ENCODE measurements around the gene ABCD4.

ABCD4 gene

GRCh38 chr14:74267588-74267987 lies 35.1 kb downstream of the ABCD4 start:
- TF ChIP-seq FOXP2 (optimal IDR thresholded peaks at IDR 0.05; ENCODE audit: borderline replicate concordance, extremely low read depth, extremely low read length, insufficient read depth) (no peak), TAF1 (IDR thresholded peaks at IDR 0.05; ENCODE audit: borderline replicate concordance, insufficient read depth, low read length) (no peak), SIN3A (IDR thresholded peaks at IDR 0.05; ENCODE audit: borderline replicate concordance, insufficient read depth, low read length) (no peak), REST (IDR thresholded peaks at IDR 0.05; ENCODE audit: insufficient read depth in 1 of 2, low read depth in 2 of 2, low read length in 2 of 2) (no peak), POLR2AphosphoS5 (IDR thresholded peaks at IDR 0.05; ENCODE audit: low read depth, low read length) (no peak)

- TF ChIP-seq SIN3A (IDR thresholded peaks at IDR 0.05; ENCODE audit: borderline replicate concordance, insufficient read depth, low read length): no peak
- TF ChIP-seq FOXP2 (optimal IDR thresholded peaks at IDR 0.05; ENCODE audit: borderline replicate concordance, extremely low read depth, extremely low read length, insufficient read depth): no peak
- TF ChIP-seq POLR2AphosphoS5 (IDR thresholded peaks at IDR 0.05; ENCODE audit: low read depth, low read length): no peak
- no peak for TF ChIP-seq REST (IDR thresholded peaks at IDR 0.05; ENCODE audit: insufficient read depth in 1 of 2, low read depth in 2 of 2, low read length in 2 of 2)
Measured at GRCh38 chr14:74265301-74265965, 37.3 kb downstream of the ABCD4 start.

- no peak for TF ChIP-seq TAF1 (IDR thresholded peaks at IDR 0.05; ENCODE audit: borderline replicate concordance, insufficient read depth, low read length)
- TF ChIP-seq FOXP2 (optimal IDR thresholded peaks at IDR 0.05; ENCODE audit: borderline replicate concordance, extremely low read depth, extremely low read length, insufficient read depth): no peak
- TF ChIP-seq REST (IDR thresholded peaks at IDR 0.05; ENCODE audit: insufficient read depth in 1 of 2, low read depth in 2 of 2, low read length in 2 of 2): no peak
Measured at GRCh38 chr14:74263921-74264320, 38.8 kb downstream of the ABCD4 start.

GRCh38 chr14:74263181-74263580 lies 39.6 kb downstream of the ABCD4 start:
- TF ChIP-seq SIN3A (IDR thresholded peaks at IDR 0.05; ENCODE audit: borderline replicate concordance, insufficient read depth, low read length) (no peak), FOXP2 (optimal IDR thresholded peaks at IDR 0.05; ENCODE audit: borderline replicate concordance, extremely low read depth, extremely low read length, insufficient read depth) (no peak), REST (IDR thresholded peaks at IDR 0.05; ENCODE audit: insufficient read depth in 1 of 2, low read depth in 2 of 2, low read length in 2 of 2) (peak in 1 of 2 experiments; percentile 83; a peak in 2 of 4 replicates)

- no peak for TF ChIP-seq SIN3A (IDR thresholded peaks at IDR 0.05; ENCODE audit: borderline replicate concordance, insufficient read depth, low read length)
Measured at GRCh38 chr14:74262076-74262475, 40.7 kb downstream of the ABCD4 start.
